ENCODE data around the gene LRRC4C.

- no peak for TF ChIP-seq POLR2A (IDR thresholded peaks at IDR 0.05; ENCODE audit: low read length)
- TF ChIP-seq GATA1 (IDR thresholded peaks at IDR 0.05; ENCODE audit: low read depth, low read length) = no peak
These were observed 209.0 kb downstream of the LRRC4C start for GRCh38 chr11:41250408-41250935.
